GM19463 (cell line): Measurements from ENCODE around the gene CSNK1E.
"Not testable (repeated sequence)": the region's sequence is repeated elsewhere in the genome, so short reads cannot be mapped to it uniquely, and the experiment has no call there.

Experiments used
- ATAC-seq: cut with Tn5 transposase; IDR thresholded peaks from one replicate; pipeline ENCODE4 v1.9.1; 2021; ENCODE audit warnings: mild to moderate bottlenecking, moderate library complexity; ENCODE audit not compliant: unreplicated experiment

CSNK1E gene

DNA sequence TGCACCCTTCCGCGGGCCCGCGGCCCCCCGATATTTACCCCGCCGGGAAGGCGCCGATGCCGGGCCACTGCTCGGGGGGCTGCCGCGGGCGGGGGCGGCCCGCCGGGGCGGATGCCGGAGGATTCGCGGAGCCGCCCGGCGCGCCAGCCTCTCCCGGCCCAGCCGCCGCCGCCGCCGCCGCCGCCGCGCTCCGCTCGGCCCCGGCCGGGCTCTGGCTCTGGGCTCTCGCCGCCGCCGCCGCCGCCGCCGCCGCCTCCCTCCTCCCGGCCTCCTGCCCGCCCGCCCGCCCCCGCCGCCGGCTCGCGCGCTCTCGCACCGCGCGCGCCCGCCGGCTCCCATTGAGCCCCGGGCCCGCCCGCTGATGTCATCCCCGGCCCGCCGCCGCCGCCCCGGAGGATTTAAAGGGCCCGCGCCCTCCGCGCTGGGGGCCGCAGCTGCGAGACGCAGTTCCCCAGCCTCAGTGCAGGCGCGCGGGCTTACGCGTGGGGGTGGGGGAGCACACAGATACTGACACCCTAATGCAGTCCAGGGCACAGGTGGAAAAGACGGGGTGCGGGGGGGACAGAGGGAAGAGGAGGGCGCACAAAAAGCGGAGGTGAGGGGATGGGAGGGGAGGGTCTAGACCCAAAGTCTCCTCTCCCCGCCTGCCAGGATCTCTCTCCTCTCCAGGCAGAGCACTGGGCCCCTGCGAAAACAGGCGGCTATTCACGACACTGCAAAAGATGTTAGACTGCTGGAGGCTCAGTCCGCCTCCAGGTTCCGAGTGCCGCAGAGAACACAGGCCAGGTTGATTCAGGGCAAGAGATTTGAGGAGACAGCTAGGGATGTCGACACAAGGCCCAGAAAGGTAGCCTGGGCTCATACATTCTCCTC, at the start of gene CSNK1E:
CSNK1E (minus strand) TSS at position 312 of the 873 bp plus-strand sequence. CDS start 3,276 bp downstream, outside the sequence.
- ATAC-seq, result peak; percentile 59

GRCh38 chr22:38365829-38366228, 48.6 kb upstream of the CSNK1E start:
- ATAC-seq, result not testable (repeated sequence)

- ATAC-seq, result not testable (repeated sequence)
Measured at GRCh38 chr22:38365174-38365573, 47.9 kb upstream of the CSNK1E start.

GRCh38 chr22:38360560-38360959, 43.3 kb upstream of the CSNK1E start:
- ATAC-seq, result not testable (repeated sequence)

- ATAC-seq, result not testable (repeated sequence)
Measured at GRCh38 chr22:38359817-38360216, 42.6 kb upstream of the CSNK1E start.

GRCh38 chr22:38357971-38358370, 40.7 kb upstream of the CSNK1E start:
- ATAC-seq, result not testable (repeated sequence)

DNA sequence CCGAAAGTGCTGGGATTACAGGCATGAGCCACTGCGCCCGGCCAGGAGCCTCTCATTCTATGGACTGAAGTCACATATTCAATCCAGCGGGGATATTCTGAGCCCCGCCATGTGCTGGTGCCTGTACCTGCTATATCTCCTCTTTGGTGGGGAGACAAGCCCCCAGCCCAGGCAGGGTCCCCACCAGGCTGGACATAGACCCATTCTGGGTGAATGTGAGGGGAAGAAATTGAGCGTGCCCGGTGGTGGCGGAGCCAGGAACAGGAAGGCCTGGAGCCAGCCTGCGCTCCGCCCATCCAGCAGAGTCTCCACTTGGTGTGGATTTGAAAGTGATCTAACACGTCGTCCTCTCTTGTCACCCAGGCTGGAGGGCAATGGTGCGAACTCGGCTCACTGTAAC, 38.0 kb upstream of the CSNK1E start:
- no peak for ATAC-seq

DNA sequence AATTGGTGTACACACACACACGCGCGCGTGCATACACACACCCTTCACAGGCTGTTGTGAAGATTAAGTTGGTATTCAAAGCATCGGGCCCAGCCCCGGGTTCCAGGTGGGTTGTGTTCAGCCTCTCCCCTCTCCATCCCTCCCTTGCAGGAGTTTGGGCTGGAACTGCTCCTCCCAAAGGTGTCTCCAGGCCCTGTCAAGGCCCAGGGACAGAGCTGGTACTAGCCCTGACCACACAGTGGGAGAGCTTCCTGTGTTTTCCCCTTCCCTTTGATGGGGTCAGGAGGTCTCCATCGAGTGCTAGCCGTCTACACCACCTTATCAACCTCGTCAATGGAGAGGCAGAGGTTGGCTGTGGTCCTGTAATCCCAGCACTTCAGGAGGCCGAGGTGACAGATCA, 36.5 kb upstream of the CSNK1E start:
- ATAC-seq, result no peak

DNA sequence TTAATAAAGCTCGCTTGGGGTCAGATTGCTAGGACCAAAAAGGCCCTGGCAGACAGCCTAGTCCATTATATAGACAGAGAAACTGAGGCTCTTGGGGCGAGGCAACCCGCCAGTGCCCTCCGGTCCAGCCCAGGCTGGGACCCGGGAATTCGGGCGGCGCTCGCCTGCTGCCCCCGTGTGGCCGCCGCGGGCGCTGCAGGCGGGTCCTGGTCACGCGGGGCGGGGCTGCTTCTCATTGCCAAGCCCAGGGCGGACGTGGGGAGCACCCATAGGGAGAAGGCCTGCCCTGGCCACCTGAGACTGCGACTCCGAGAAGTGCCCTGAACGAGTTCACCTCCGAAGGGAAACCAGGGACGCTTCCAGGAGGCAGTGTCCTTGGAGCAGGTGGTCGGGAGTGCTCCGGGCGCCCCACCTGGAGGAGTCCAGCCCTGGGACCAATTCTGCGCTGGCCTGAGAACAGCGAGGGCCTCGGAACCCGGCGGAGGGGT, 36.0 kb upstream of the CSNK1E start:
- ATAC-seq, result no peak

DNA sequence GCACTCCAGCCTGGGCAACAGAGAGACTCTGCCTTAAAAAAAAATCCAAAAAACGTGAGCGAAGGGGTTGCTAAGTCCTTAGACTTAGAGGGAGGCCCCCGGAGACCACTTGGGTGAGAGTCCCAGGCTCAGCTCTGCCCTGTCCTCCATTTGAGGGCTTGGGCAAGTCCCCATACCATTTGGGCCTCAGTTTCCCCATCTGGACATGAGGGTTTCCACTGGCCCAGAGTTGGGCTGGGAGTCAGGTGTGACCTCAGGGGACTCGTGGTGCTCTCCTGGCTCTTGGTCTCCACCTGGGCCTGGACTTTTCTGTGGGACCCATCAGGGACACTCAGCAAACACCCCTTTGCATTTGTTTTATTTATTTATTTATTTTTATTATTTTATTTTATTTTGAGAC, 35.2 kb upstream of the CSNK1E start:
- ATAC-seq, result no peak

- ATAC-seq, result no peak
Measured at GRCh38 chr22:38350444-38351359, 33.5 kb upstream of the CSNK1E start.

- no peak for ATAC-seq
Measured at GRCh38 chr22:38348751-38349496, 31.7 kb upstream of the CSNK1E start.

DNA sequence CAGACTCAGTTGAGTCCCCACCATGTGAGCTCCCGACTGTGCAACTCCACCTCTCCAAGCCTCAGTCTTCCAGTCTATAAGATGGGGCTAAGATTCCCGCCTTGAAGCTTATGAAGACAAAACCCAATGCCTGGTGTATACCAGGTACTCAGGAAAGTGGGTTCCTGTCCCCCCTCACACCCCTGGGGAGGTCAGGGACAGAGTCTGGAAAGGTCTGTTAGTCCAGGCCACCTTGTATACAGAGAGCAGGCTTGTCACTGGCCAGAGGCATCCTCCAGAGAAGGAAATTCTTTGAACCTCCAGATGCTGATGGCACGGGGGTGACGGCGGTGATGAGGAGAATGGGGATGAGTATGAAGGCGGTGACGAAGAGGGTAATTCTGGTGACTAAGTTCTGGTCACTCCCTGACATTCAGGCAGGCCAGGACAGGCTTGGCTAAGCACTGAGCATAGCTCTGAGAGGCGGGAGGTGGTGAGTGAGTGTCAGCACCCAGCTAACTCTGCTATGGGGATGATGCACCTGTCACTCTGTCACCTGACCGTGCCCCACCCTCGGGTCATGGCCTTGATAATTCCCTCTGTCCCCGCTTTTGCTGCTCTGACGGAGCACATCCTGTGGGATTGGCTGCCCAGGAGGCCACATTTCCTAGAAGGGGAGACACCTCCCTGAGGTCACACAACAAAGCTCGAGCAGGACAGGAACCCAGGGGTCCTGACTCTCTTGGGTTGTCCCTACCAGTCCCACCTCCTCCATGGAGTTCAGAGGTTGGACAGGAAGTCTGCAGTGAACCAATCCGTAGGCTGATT, 30.9 kb upstream of the CSNK1E start:
- ATAC-seq, result no peak

- ATAC-seq, result no peak
Measured at GRCh38 chr22:38347181-38347943, 30.1 kb upstream of the CSNK1E start.

GRCh38 chr22:38346506-38346905, 29.3 kb upstream of the CSNK1E start:
- ATAC-seq, result no peak

- ATAC-seq, result no peak
Measured at GRCh38 chr22:38345782-38346181, 28.5 kb upstream of the CSNK1E start.

GRCh38 chr22:38339893-38340292, 22.7 kb upstream of the CSNK1E start:
- ATAC-seq, result not testable (repeated sequence)

DNA sequence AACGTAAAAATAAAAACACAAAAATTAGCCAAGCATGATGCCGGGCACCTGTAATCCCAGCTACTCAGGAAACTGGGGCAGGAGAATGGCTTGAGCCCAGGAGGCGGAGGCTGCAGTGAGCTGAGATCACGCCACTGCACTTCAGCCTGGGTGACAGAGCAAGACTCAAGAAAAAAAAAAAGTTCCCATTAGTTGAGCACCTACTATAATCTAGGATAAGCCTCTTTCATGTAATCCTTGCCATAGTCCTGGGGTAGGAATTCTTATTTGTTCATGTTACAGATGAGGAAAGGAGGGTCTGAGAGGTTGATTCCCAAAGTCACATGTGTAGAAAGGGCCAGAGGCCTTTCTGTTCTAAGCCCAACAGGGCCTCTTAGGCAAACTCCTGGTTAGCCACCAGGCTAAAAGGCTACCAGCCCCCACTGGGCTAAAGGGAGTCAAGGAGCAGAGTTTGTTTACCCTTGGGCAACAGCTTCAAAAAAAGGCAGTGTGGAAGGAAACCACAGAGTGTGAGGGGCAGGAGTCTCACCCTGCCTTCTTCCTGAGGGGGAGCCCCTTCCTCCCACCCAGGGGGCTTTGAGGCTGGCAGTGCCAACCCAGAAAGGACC, 21.6 kb upstream of the CSNK1E start:
- no peak for ATAC-seq

GRCh38 chr22:38336699-38337098, 19.5 kb upstream of the CSNK1E start:
- no peak for ATAC-seq
